Activated T-cell treated with anti-CD3 and anti-CD28 coated beads, Interleukin-2, amount 50 U/mL, for 1 hour (primary cell): ENCODE results near the gene DHX35.
A peak's percentile ranks its signal among the peaks of the same experiment; 100 is the strongest.

ENCODE experiments used
- DNase-seq: peaks from one replicate; pipeline ENCODE4 v3.0.0-alpha.2; 2020

DHX35 gene

DNA sequence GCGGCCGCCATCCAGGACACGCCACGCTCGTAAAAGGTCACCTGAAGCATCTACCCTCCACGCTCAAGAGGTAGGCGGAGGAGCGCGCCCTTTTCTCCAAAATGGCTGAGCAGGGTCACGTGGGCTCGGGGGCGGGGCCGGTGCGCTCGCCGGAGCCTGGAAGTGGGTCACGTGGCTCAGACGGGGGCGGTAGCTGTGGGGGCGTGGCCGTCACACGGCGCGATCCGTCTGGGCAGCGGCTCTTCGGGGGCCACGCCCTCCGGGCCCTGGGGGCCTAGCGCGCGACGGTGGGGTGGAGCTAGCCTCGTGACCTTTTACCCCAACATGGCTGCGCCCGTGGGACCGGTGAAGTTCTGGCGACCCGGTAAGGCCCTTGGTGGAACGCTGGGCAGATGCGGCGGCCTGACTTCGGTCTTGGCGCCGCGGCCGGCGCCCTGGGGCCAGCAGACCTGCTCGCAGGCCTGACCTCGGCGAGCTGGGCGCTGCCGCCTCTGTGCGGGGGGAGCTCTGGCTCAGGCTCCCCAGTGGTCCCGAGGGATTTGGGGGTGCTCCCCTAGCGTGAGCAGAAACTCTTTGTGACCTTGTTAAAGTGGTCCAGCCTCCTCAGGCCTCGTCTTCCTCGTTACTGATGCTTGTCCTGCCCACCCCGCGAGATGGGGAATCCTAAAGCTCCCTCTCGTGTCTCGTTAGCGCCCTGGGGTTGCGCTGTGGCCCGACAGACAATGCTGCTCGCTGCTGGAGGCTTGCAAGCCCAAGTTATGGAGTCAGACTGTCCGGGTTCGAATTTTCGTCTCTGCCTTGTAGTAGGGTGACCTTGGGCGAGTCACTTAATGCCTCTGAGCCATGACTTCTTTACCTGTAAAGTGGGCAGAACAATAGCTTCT is at the start of gene DHX35:
Gene DHX35 (plus strand): TSS at position 301 of the 884 bp plus-strand sequence. CDS start 24 bp downstream, at position 325.
- peak; percentile 98 for DNase-seq

DNA sequence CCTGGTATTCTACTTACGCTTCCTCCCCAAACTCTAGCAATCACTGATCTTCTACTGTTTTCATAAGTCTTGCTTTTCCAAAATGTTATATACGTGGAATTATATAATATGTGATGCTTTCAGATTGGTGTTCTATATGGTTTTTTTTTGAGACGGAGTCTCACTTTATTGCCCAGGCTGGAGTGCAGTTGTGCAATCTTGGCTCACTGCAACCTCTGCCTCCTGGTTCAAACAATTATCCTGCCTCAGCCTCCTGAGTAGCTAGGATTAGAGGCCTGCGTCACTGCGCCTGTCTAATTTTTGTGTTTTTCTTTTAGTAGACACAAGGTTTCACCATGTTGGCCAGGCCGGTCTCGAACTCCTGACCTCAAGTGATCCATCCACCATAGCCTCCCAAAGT is 46.8 kb upstream of the DHX35 start:
- DNase-seq = no peak

DNA sequence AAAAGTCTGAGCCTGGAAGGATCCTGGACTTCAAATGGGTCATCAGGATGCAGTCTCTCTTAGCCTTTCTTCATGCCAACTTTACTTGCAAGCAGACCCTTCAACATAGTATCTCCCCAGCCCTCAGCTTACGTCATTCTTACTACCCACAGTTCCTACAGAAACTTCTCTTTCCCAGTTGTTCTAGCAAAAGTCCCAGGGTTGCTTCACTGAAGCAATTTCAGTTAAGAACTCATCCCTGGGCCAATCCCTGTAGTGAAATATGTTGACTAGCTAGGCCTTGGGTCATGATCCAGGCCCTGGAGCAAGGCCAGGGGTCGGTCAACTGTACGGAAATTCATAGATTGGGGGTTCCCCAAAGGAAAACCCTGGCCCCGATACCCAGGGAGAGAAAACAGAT is 44.5 kb upstream of the DHX35 start:
- DNase-seq = no peak

DNA sequence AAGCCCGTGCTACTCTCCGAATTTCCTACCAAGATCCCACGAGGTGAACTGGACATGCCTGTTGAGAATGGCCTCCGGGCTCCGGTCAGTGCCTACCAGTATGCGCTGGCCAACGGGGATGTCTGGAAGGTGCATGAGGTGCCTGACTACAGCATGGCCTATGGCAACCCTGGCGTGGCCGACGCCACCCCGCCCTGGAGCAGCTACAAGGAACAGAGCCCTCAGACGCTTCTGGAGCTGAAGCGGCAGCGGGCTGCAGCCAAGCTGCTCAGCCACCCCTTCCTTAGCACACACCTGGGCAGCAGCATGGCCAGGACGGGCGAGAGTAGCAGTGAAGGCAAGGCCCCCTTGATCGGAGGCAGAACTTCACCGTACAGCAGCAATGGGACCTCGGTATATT is 44.0 kb upstream of the DHX35 start:
- no peak for DNase-seq

- no peak for DNase-seq
Observed at GRCh38 chr20:38919683-38920082, 42.5 kb upstream of the DHX35 start.

DNA sequence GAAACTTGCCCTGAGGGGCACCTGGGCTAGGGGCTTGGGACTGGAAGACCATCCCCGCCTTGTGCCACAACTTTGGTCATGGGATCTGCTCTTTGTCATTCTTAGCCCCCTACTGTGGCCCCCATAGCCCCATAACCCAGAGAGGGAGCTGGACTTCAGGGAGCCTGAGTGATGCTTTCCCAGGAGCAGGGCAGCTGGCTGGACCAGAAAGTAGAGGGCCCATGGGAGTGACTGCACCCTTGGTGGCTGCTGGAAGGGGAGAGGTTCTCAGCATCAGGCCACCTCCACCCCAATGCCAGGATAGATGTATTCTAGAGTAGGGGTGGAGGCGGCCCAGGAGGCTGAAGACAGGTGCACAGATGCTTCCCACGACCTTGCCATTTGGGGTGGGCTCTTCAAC is 41.7 kb upstream of the DHX35 start:
- DNase-seq = no peak

- no peak for DNase-seq
Observed at GRCh38 chr20:38920851-38921250, 41.3 kb upstream of the DHX35 start.

GRCh38 chr20:38924718-38925117 is 37.4 kb upstream of the DHX35 start:
- DNase-seq = no peak

GRCh38 chr20:38926142-38926933 is 35.8 kb upstream of the DHX35 start, which contains the start of gene FAM83D:
FAM83D (plus strand) TSS chr20:38926417; CDS start chr20:38926443, 26 bp downstream.
- DNase-seq = peak; percentile 95

DNA sequence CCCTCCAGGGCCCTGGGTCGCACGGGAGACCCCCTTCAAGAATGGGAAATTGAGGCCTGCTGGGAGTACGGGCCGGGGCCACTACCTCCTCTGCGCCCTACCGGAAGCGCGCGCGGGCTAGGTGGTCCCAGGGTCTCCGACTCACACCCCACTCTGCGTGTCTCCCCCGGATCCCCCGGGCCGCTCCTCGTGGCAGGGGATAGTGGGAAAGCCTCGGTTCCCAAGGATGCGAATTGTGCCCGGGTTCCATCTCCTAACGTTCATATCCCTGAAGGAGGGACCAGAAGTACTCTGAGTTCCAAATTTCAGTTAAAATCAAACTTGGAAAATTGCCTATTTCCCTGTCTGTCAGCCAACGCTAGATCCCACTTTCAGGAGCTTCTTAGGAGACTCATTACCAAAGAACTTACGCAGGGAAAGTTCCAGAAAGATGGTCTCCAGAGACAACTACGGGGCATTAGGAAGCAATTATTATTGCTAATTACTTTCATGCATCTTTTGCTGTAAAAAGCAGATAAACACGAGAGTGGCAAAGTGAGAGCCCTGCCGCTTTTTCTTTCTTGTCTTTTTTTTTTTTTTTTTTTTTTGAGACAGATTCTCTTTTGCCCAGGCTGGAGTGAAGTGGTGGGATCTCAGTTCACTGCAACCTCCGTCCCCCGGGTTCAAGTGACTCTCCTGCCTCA is 35.1 kb upstream of the DHX35 start:
- DNase-seq = no peak

DNA sequence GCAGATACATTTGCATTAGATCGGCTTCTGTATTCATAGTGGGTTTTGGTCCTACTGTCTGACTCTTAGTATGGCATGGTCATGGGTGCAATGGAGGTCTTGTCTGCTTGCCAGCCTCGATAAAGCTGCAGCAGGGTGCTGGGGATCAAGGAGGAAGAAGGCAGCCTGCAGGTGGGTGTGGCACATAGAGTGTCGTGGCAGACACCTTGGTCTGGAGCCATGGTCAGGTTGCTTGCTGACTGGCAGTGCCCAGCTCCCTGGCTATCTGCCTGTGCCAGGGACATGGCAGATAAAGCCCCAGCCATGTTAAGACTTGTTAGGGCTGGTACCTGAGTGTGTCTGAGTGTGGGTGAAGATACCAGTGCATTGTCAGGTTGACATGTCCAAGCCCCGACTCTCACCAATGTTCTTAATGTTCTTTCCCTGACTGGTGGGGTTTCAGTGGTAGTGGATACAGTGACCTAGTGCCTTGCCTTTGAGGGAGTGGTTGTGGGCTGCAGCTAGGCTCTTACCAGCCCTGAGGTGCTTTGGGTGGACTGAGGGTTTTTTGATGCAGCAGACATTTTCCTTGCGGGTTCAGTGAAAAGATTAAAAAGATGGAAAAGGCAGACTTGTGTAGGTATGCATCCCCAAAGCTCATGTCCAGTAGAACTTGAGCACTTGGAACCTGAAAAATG is 34.1 kb upstream of the DHX35 start:
- DNase-seq = no peak

GRCh38 chr20:38930242-38930569 is 31.9 kb upstream of the DHX35 start:
- no peak for DNase-seq

DNA sequence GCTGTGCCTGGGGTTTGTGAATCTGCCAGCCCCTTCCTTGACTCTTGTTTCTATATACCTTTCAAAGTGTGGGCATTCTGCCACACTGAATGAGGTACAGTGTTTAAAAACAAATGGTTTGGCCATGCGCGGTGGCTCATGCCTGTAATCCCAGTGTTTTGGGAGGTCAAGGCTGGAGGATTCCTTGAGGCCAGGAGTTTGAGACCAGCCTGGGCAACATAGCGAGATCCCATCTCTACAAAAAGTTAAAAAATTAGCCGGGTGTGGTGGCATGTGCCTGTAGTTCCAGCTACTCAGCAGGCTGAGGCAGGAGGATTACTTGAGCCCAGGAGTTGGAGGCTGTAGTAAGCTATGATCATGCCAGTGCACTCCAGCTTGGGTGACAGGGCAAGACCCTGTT is 30.2 kb upstream of the DHX35 start:
- DNase-seq = no peak

GRCh38 chr20:38932457-38933120 is 29.6 kb upstream of the DHX35 start:
- no peak for DNase-seq

GRCh38 chr20:38934530-38934929 is 27.6 kb upstream of the DHX35 start:
- no peak for DNase-seq

GRCh38 chr20:38935285-38935684 is 26.9 kb upstream of the DHX35 start:
- DNase-seq = no peak

DNA sequence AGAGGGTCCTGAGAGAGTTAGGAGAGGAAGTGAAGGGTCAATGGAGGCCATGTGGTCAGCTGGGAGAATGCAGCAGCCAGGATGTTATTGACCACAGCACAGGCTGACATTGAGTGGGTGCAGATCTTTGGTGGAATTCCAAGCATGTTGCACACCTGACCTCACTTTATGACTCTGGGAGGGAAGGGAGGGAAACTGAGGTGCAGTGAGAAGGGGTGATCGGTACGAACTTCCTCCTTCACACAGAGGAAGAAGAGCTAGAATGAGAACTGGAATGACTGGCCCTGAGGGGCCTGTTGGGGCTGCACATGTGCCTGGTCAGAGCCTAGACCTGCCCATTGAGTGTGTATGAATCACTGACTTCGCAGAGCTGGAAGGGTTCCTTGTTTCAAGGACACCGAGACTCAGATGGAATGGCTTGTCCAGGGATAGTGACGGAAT is 26.2 kb upstream of the DHX35 start:
- no peak for DNase-seq

DNA sequence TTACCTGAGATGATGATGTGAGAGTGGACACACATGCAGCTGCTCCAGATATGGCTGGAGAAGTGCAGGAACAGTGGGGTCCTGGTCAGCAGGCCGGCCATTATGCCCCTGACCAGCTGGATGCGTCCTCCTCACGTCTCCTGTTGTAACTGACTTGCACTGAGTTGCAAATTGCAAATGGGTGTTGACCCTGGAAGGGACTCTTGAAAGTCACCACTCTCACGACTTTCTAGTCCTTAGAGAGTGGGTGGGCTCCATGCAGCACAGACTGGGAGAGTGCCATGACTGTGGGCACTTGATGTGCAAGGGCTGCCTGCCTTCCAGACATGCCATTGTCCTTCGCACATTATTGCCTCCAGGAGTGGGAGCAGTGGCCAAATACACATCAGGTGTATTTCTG is 25.1 kb upstream of the DHX35 start:
- no peak for DNase-seq

GRCh38 chr20:38937978-38938473 is 24.1 kb upstream of the DHX35 start:
- DNase-seq = no peak

GRCh38 chr20:38939686-38940085 is 22.5 kb upstream of the DHX35 start:
- DNase-seq = no peak

DNA sequence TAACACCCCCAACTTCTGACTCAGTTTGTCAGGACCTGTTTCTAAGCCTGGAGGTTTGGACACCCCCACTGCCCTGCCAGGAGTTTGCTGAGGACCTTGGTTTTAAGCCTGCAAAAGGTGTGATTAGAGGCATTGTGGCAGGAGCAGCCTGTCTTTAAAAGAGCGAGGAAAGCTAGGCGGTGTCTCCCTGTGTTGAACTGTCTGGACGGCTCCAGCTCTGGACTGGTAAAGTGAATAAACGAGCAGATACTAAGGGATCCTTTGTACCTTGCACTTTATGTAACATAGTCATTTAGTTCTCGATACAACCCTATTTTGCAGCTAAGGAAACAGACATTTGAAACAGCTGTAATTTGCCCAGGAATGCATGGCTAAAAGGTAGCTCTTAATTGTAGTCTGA is 21.5 kb upstream of the DHX35 start:
- no peak for DNase-seq
